Stomach (tissue), 4 donors: Measurements from ENCODE around the gene FNDC3B.

ENCODE experiments used
- CTCF ChIP-seq, 7 experiments: fragments of 450-650 bp in 4 of 7; fragments of 200-600 bp in 3 of 7; sonication (generic) in 3 of 7; IDR thresholded peaks; one replicate each; pipeline ENCODE4 v1.5.1; 2016 to 2019; ENCODE audit warnings: antibody characterized with exemption in 7 of 7, control low read depth in 2 of 7, mild to moderate bottlenecking in 1 of 7
- POLR2A ChIP-seq, 4 donors: fragments of 450-650 bp; IDR thresholded peaks; one replicate each; pipeline ENCODE4 v1.6.1; 2016; ENCODE audit warnings: antibody characterized with exemption in 4 of 4, control low read depth in 2 of 4, mild to moderate bottlenecking in 1 of 4, moderate library complexity in 1 of 4
- POLR2AphosphoS5 ChIP-seq, 3 donors: sonication (generic); formaldehyde crosslinking; IDR thresholded peaks; one replicate each; pipeline ENCODE4 v1.6.1; 2016; ENCODE audit warnings: antibody characterized with exemption in 3 of 3

- TF ChIP-seq CTCF (IDR thresholded peaks at IDR 0.05) (no peak), POLR2A (IDR thresholded peaks at IDR 0.05) (no peak), POLR2AphosphoS5 (IDR thresholded peaks at IDR 0.05) (no peak)
These were observed 46.7 kb downstream of the FNDC3B start for GRCh38 chr3:172086071-172086470.
